ENCODE measurements around the gene NOL4. TPM values are rescaled to one million over a fixed set of nuclear protein-coding genes. Genes with fewer than 3 reads are reported as not detected.

The NOL4 gene
- under 0.01 and 0.38 TPM in 2 replicates for total RNA-seq

DNA sequence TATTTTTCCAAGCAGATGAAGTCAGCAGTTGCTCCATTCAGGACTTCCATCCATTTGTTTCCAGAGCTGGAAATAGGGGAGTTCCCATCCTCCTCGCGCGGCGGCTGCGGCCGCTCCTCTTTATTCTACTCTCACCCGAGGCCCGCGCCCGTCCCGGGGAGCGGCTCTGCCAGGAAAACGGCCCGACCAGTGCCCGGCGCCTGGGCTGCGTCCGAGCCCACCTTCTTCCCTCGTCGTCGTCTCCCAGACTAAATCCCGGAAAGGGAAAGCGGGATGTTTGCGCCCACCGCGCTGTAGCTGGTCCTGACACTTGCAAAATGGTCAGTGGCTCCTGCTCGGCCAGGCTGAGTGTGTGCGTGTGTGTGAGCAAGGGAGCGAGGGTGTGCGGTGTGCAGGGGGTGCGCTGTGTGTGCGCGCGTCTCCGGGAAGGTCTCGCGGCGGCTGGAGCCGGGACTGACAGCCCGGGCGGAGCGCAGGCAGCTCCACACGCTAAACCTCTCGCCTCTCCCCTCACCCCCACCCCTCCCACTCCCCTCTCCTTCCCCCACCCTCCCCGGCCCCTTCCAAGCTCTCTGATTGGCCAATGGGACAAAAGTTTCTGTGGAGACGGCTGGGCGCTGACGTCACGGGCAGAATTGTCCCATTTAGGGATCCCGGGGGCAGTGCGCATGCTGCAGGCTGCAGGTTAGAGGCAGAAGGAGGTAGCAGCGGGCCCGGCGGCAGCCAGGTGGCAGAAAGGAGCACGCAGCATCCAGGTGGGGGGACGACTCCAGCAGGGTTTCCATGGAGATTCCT is at the start of gene NOL4:
Gene NOL4 (minus strand): TSS at position 491 of the 795 bp plus-strand sequence. CDS start 1,660 bp downstream, outside the sequence.

